Left lung (tissue), 10 donors: Measurements from ENCODE around the gene ELAPOR1. TPM values are rescaled to one million over a fixed set of nuclear protein-coding genes. Genes with fewer than 3 reads are reported as not detected.
"Not testable (repeated sequence)": the region's sequence is repeated elsewhere in the genome, so short reads cannot be mapped to it uniquely, and the experiment has no call there.

Experiments used
- ATAC-seq: fragments of 200-7000 bp; cut with Tn5 transposase; one replicate; pipeline ENCODE4 v1.9.1; 2020; ENCODE audit warnings: moderate library complexity
- DNase-seq, 4 donors: peaks; one replicate each; pipeline ENCODE4 v3.0.0-alpha.2; 2013 to 2020
- H3K27ac ChIP-seq, 2 donors: fragments of 200-600 bp; sonication (generic) in 1 of 2; one replicate each; pipeline versions ENCODE4 v1.5.0 to v1.8.0; 2020 to 2021
- H3K27me3 ChIP-seq, 2 donors: fragments of 200-600 bp; sonication (generic) in 1 of 2; one replicate each; pipeline versions ENCODE4 v1.5.0 to v1.8.0; 2020 to 2021
- H3K36me3 ChIP-seq, 2 donors: fragments of 200-600 bp; sonication (generic) in 1 of 2; one replicate each; pipeline versions ENCODE4 v1.5.0 to v1.8.0; 2020 to 2021
- H3K4me1 ChIP-seq, 2 donors: fragments of 200-600 bp; one replicate each; pipeline ENCODE4 v1.8.0; 2021
- H3K4me3 ChIP-seq, 2 donors: fragments of 200-600 bp; sonication (generic) in 1 of 2; one replicate each; pipeline versions ENCODE4 v1.5.0 to v1.8.0; 2020 to 2021; ENCODE audit warnings: mild to moderate bottlenecking in 1 of 2
- H3K9me3 ChIP-seq, 2 donors: fragments of 200-600 bp; sonication (generic) in 1 of 2; one replicate each; pipeline versions ENCODE4 v1.5.0 to v1.8.0; 2020 to 2021
- CTCF ChIP-seq, 2 donors: fragments of 200-600 bp; sonication (generic) in 1 of 2; IDR thresholded peaks; one replicate each; pipeline versions ENCODE4 v1.5.0 to v1.8.0; 2021; ENCODE audit warnings: antibody characterized with exemption in 2 of 2
- intact Hi-C, 2 donors: fragments of 100-400 bp; cut with DNase I; formaldehyde crosslinking; loops; one replicate each; pipeline versions ENCODE4 v1.11.2 to v1.14.2; 2022
- polyA plus RNA-seq, 6 donors: library from polyadenylated mRNA; unstranded; fragments of 120-200 nt; gene quantifications; one replicate each; pipeline ENCODE4 v1.2.1, GENCODE V29; 2013; ENCODE audit not compliant: insufficient read length in 6 of 6
- total RNA-seq, 2 donors: library from RNA; stranded (reverse); fragmentation: NEBNext Ultra II Directional; extraction: Animal tissue kit (Norgen Biotek cat#: 25700); gene quantifications; one replicate each; pipeline ENCODE4 v1.2.1, GENCODE V29; 2021
- donor health status: DM: no; HTN: yes; CAD: no.
- donor health status: DM: no; HTN: no; CAD: no.

Gene ELAPOR1
- total and polyA plus RNA-seq, 8 donors, result 2.4 to 14.2 (median 9.9) TPM

- no peaks in the 10 kb centered on the region for H3K27me3 ChIP-seq
- H3K4me3 ChIP-seq, result no peak overlapping the region
- TF ChIP-seq CTCF (IDR thresholded peaks at IDR 0.05), result no peak
- DNase-seq, result no peak
- no peaks in the 10 kb centered on the region for H3K36me3 ChIP-seq
- no peaks in the 10 kb centered on the region for H3K9me3 ChIP-seq
- peaks cover 0 to 19% of the 10 kb centered on the region in 2 donors for H3K4me1 ChIP-seq
- intact Hi-C loops, result no loop called here
- no peak for ATAC-seq
- H3K27ac ChIP-seq, result no peak overlapping the region
Observed at GRCh38 chr1:109136766-109137165, 22.9 kb downstream of the ELAPOR1 start.

GRCh38 chr1:109137958-109138357 lies 24.0 kb downstream of the ELAPOR1 start:
- Histone ChIP-seq H3K9me3 (no peaks in the 10 kb centered on the region), H3K4me1 (peaks cover 0 to 16% of the 10 kb centered on the region in 2 donors), H3K27me3 (no peaks in the 10 kb centered on the region), H3K27ac (no peak overlapping the region), H3K4me3 (no peak overlapping the region), H3K36me3 (no peaks in the 10 kb centered on the region)
- DNase-seq (no peak), ATAC-seq (no peak)
- intact Hi-C loops, result no loop called here
- no peak for TF ChIP-seq CTCF (IDR thresholded peaks at IDR 0.05)

GRCh38 chr1:109138358-109138757 lies 24.4 kb downstream of the ELAPOR1 start:
- no peak overlapping the region for H3K4me3 ChIP-seq
- ATAC-seq, result no peak
- no peak overlapping the region for H3K27ac ChIP-seq
- H3K27me3 ChIP-seq, result no peaks in the 10 kb centered on the region
- no peaks in the 10 kb centered on the region for H3K9me3 ChIP-seq
- intact Hi-C loops, result no loop called here
- DNase-seq, result no peak
- H3K4me1 ChIP-seq, result peaks cover 0 to 12% of the 10 kb centered on the region in 2 donors
- no peaks in the 10 kb centered on the region for H3K36me3 ChIP-seq
- no peak for TF ChIP-seq CTCF (IDR thresholded peaks at IDR 0.05)

- intact Hi-C loops, result no loop called here
- no peak overlapping the region for H3K4me3 ChIP-seq
- H3K4me1 ChIP-seq, result no peaks in the 10 kb centered on the region
- H3K9me3 ChIP-seq, result no peaks in the 10 kb centered on the region
- TF ChIP-seq CTCF (IDR thresholded peaks at IDR 0.05), result no peak
- ATAC-seq, result no peak
- no peak overlapping the region for H3K27ac ChIP-seq
- H3K27me3 ChIP-seq, result no peaks in the 10 kb centered on the region
- no peaks in the 10 kb centered on the region for H3K36me3 ChIP-seq
- DNase-seq, result no peak
Observed at GRCh38 chr1:109140392-109140791, 26.5 kb downstream of the ELAPOR1 start.

GRCh38 chr1:109142260-109142659 lies 28.3 kb downstream of the ELAPOR1 start:
- no peaks in the 10 kb centered on the region for H3K36me3 ChIP-seq
- H3K9me3 ChIP-seq, result no peaks in the 10 kb centered on the region
- H3K4me1 ChIP-seq, result no peaks in the 10 kb centered on the region
- no peak overlapping the region for H3K27ac ChIP-seq
- intact Hi-C loops, result no loop called here
- no peak for DNase-seq
- no peak for TF ChIP-seq CTCF (IDR thresholded peaks at IDR 0.05)
- no peak overlapping the region for H3K4me3 ChIP-seq
- ATAC-seq, result no peak
- H3K27me3 ChIP-seq, result no peaks in the 10 kb centered on the region

GRCh38 chr1:109142725-109143124 lies 28.8 kb downstream of the ELAPOR1 start:
- intact Hi-C loops, ATAC-seq, H3K4me1 ChIP-seq, H3K9me3 ChIP-seq, H3K4me3 ChIP-seq, DNase-seq, H3K36me3 ChIP-seq, H3K27me3 ChIP-seq, H3K27ac ChIP-seq: not testable (repeated sequence)
